IMR-90 (cell line): ENCODE measurements around the gene OR2K2. TPM values are rescaled to one million over a fixed set of nuclear protein-coding genes. Genes with fewer than 3 reads are reported as not detected.

Experiments used
- ATAC-seq: fragments of 200-7000 bp; cut with Tn5 transposase; 2 replicates; pipeline ENCODE4 v1.9.1; 2020; ENCODE audit warnings: low read depth, mild to moderate bottlenecking, moderate library complexity
- BruUV-seq: library from RNA; stranded (reverse); fragments of 400-500 nt; replicated peaks from 2 replicates; lab custom pipeline; 2021; lab: Mats Ljungman, UMichigan
- CTCF ChIA-PET: fragments of 300-600 bp; formaldehyde crosslinking; extraction: SDS; loops from one replicate; lab custom pipeline; 2021; ENCODE audit warnings: antibody characterized with exemption; lab: Yijun Ruan, JAX
- POLR2A ChIA-PET: fragments of 300-600 bp; sonication (Branson Sonifier 250); formaldehyde crosslinking; loops from one replicate; lab custom pipeline; 2022; ENCODE audit warnings: antibody characterized with exemption; ENCODE audit not compliant: unreplicated experiment; lab: Charles Lee
- DNase-seq: peaks from one replicate; pipeline ENCODE4 v3.0.0; 2013
- H2AFZ ChIP-seq: replicated peaks from 2 replicates; pipeline ENCODE3; 2013; ENCODE audit warnings: low read length, mild to moderate bottlenecking; ENCODE audit not compliant: poor library complexity
- H2AK5ac ChIP-seq: 2 replicates; pipeline ENCODE4 v1.6.1; 2013; ENCODE audit warnings: low read depth, low read length, inconsistent platforms
- H2AK9ac ChIP-seq: replicated peaks from 2 replicates; pipeline ENCODE3; 2013; ENCODE audit warnings: mild to moderate bottlenecking, low read depth, low read length, moderate library complexity; ENCODE audit not compliant: poor library complexity
- H2BK120ac ChIP-seq: 2 replicates; pipeline ENCODE4 v1.6.1; 2013; ENCODE audit warnings: low read depth, low read length, inconsistent platforms
- H2BK15ac ChIP-seq: 3 replicates; pipeline ENCODE4 v1.6.1; 2013; ENCODE audit warnings: low read depth, low read length, inconsistent platforms
- H2BK20ac ChIP-seq: 2 replicates; pipeline ENCODE4 v1.6.1; 2013; ENCODE audit warnings: low read depth, mild to moderate bottlenecking, inconsistent platforms, low read length, moderate library complexity
- H2BK5ac ChIP-seq: 2 replicates; pipeline ENCODE4 v1.6.1; 2013; ENCODE audit warnings: mild to moderate bottlenecking, low read depth, low read length, inconsistent platforms; ENCODE audit not compliant: poor library complexity, severe bottlenecking
- H3K14ac ChIP-seq: replicated peaks from 2 replicates; pipeline ENCODE4 v1.6.1; 2013; ENCODE audit warnings: low read depth, low read length, inconsistent platforms
- H3K18ac ChIP-seq: 2 replicates; pipeline ENCODE4 v1.6.1; 2013; ENCODE audit warnings: low read depth, low read length, control low read depth
- H3K23ac ChIP-seq: 2 replicates; pipeline ENCODE4 v1.6.1; 2013; ENCODE audit warnings: low read depth, low read length, inconsistent platforms
- H3K27ac ChIP-seq: 2 replicates; pipeline ENCODE4 v1.5.1; 2013; ENCODE audit warnings: mild to moderate bottlenecking, control low read depth, low read length; ENCODE audit not compliant: insufficient read depth
- H3K27me3 ChIP-seq: 2 replicates; pipeline ENCODE4 v1.6.1; 2013; ENCODE audit warnings: low read length; ENCODE audit not compliant: control insufficient read depth, insufficient read depth
- H3K36me3 ChIP-seq: 2 replicates; pipeline ENCODE4 v1.6.1; 2013; ENCODE audit warnings: low read length, mixed read lengths; ENCODE audit not compliant: control insufficient read depth, insufficient read depth
- H3K4ac ChIP-seq: 2 replicates; pipeline ENCODE4 v1.6.1; 2013; ENCODE audit warnings: low read depth, low read length, inconsistent platforms
- H3K4me1 ChIP-seq: 2 replicates; pipeline ENCODE4 v1.6.1; 2013; ENCODE audit warnings: low read length, mixed read lengths; ENCODE audit not compliant: control insufficient read depth, insufficient read depth
- H3K4me2 ChIP-seq: 2 replicates; pipeline ENCODE4 v1.6.1; 2013; ENCODE audit warnings: low read depth, mild to moderate bottlenecking, control low read depth, low read length, moderate library complexity
- H3K4me3 ChIP-seq: 2 replicates; pipeline ENCODE4 v1.5.1; 2013; ENCODE audit warnings: low read depth, mild to moderate bottlenecking, control low read depth, low read length, moderate library complexity; ENCODE audit not compliant: insufficient read depth
- H3K56ac ChIP-seq: 2 replicates; pipeline ENCODE4 v1.6.1; 2013; ENCODE audit warnings: low read length, inconsistent platforms; ENCODE audit not compliant: insufficient read depth; ENCODE audit errors: extremely low read depth
- H3K79me1 ChIP-seq, 2 experiments: 2 replicates each; pipeline ENCODE4 v1.6.1; 2013; ENCODE audit warnings: low read length in 2 of 2, inconsistent platforms in 1 of 2, low read depth in 1 of 2
- H3K9ac ChIP-seq: 2 replicates; pipeline ENCODE4 v1.6.1; 2013; ENCODE audit warnings: low read depth, low read length, control low read depth
- H3K9me1 ChIP-seq: 2 replicates; pipeline ENCODE4 v1.6.1; 2013; ENCODE audit warnings: low read length, inconsistent platforms; ENCODE audit not compliant: insufficient read depth
- H3K9me3 ChIP-seq: 2 replicates; pipeline ENCODE4 v1.6.1; 2013; ENCODE audit warnings: low read length; ENCODE audit not compliant: control insufficient read depth, insufficient read depth
- H4K20me1 ChIP-seq: 2 replicates; pipeline ENCODE4 v1.6.1; 2013; ENCODE audit warnings: low read length, inconsistent platforms; ENCODE audit not compliant: insufficient read depth
- H4K5ac ChIP-seq: 2 replicates; pipeline ENCODE4 v1.6.1; 2013; ENCODE audit warnings: mild to moderate bottlenecking, low read depth, low read length, control low read depth
- H4K8ac ChIP-seq, 2 experiments: 2 replicates each; pipeline ENCODE4 v1.6.1; 2013; ENCODE audit warnings: low read depth in 2 of 2, low read length in 2 of 2, control low read depth in 1 of 2, inconsistent platforms in 1 of 2
- H4K91ac ChIP-seq: 2 replicates; pipeline ENCODE4 v1.6.1; 2013; ENCODE audit warnings: low read depth, low read length, inconsistent platforms; ENCODE audit not compliant: insufficient read depth
- BHLHE40 ChIP-seq: fragments of 150-350 bp; IDR thresholded peaks from 2 replicates; pipeline ENCODE4 v1.6.1; 2016; ENCODE audit warnings: mild to moderate bottlenecking, low read depth, low read length
- CEBPB ChIP-seq: IDR thresholded peaks from 2 replicates; pipeline ENCODE4 v1.6.1; 2012; ENCODE audit warnings: low read depth, low read length, improper control_type of control experiment
- FOS ChIP-seq: fragments of 150-350 bp; IDR thresholded peaks from 2 replicates; pipeline ENCODE4 v1.6.1; 2016; ENCODE audit warnings: low read depth, low read length
- RAD21 ChIP-seq: IDR thresholded peaks from 2 replicates; pipeline ENCODE4 v1.6.1; 2012; ENCODE audit warnings: low read length, improper control_type of control experiment
- RFX5 ChIP-seq: IDR thresholded peaks from 2 replicates; pipeline ENCODE4 v1.8.0; 2012; ENCODE audit warnings: low read depth, mild to moderate bottlenecking, low read length, moderate library complexity
- WGBS, 2 experiments: methylation state at CpG; one replicate each; pipeline versions ENCODE4 v1.1.5 to v1.1.7; 2013; ENCODE audit warnings: missing lambda C conversion rate in 2 of 2; ENCODE audit not compliant: insufficient read length in 1 of 2; ENCODE audit errors: extremely low coverage in 2 of 2; 5-methylcytosine and 5-hydroxymethylcytosine counted together
- dilution Hi-C: fragments of 300-500 bp; cut with HindIII; formaldehyde crosslinking; loops from one replicate; pipeline ENCODE4 v1.14.3; 2018; ENCODE audit warnings: low sequenced_read_pairs; ENCODE audit not compliant: unreplicated experiment
- in situ Hi-C: fragments of 300-500 bp; cut with MboI; formaldehyde crosslinking; loops from 3 replicates; pipeline ENCODE4 v1.14.3; 2019; ENCODE audit warnings: low sequenced_read_pairs, inconsistent platforms, mixed read lengths
- intact Hi-C: fragments of 100-400 bp; cut with micrococcal nuclease; formaldehyde crosslinking; loops from 2 replicates; pipeline ENCODE4 v1.10.0; 2022
- polyA plus RNA-seq, 3 experiments: library from polyadenylated mRNA; depleted of rRNA; stranded (reverse); fragments of >200 nt; gene quantifications; 2 replicates each; pipeline ENCODE4 v1.2.3, GENCODE V29; 2012; ENCODE audit warnings: low replicate concordance in 1 of 3
- total RNA-seq: library from RNA; depleted of rRNA; stranded (reverse); fragments of >200 nt; gene quantifications from 2 replicates; pipeline ENCODE4 v1.2.3, GENCODE V29; 2012

The OR2K2 gene
- total and polyA plus RNA-seq, 2 of the 4 experiments (the other 2 are of a cell fraction), result not detected

GRCh38 chr9:111356481-111357244, 26.6 kb upstream of the OR2K2 start:
- no TSS peak for BruUV-seq
- H2BK15ac ChIP-seq, result peak overlapping the region; percentile 88; the same call in 1 of the 3 replicates
- H3K14ac ChIP-seq, result peak overlapping the region; percentile 88
- peak overlapping the region; percentile 89 for H3K4ac ChIP-seq
- peak overlapping the region; percentile 90 for H2BK120ac ChIP-seq
- H2AFZ ChIP-seq, result peak overlapping the region; percentile 74
- no peaks in the 10 kb centered on the region for H4K20me1 ChIP-seq
- peak overlapping the region; percentile 92 for H3K4me2 ChIP-seq
- DNase-seq (peak; percentile 94), ATAC-seq (peak; percentile 89)
- peak overlapping the region; percentile 44 for H3K4me3 ChIP-seq
- peaks cover 2% of the 10 kb centered on the region; the same call in 1 of the 2 replicates for H3K36me3 ChIP-seq
- no CpG with 5 or more reads among the region's 11 CpGs for WGBS, 2 experiments
- peak overlapping the region; percentile 71; the same call in 1 of the 2 replicates for H4K91ac ChIP-seq
- peak overlapping the region; percentile 39; the same call in 1 of the 2 replicates for H3K9ac ChIP-seq
- peak overlapping the region; percentile 60; the same call in 1 of the 2 replicates for H3K56ac ChIP-seq
- ChIA-PET POLR2A (interaction anchor here (0.6 to 0.7 kb wide), 4 partner anchors 31 to 404 kb away, joined by 3 to 13 read pairs (median 9); no protein-coding TSS in a partner anchor), CTCF (interaction anchor here (0.6 kb wide), 2 partner anchors 26 to 1313 kb away, joined by 3 read pairs; no protein-coding TSS in a partner anchor)
- dilution Hi-C loops (no loop called here), in situ Hi-C loops (no loop called here), intact Hi-C loops (no loop called here)
- no peak overlapping the region for H2AK5ac ChIP-seq
- H3K4me1 ChIP-seq, result peaks cover 4% of the 10 kb centered on the region; the same call in 1 of the 2 replicates
- peak overlapping the region in 1 of 2 experiments; percentile 91; a peak in 2 of 4 replicates for H4K8ac ChIP-seq
- H3K9me1 ChIP-seq, result no peaks in the 10 kb centered on the region; the same call in 1 of the 2 replicates
- peak overlapping the region; percentile 65 for H2AK9ac ChIP-seq
- H4K5ac ChIP-seq, result peak overlapping the region; percentile 85
- H3K18ac ChIP-seq, result peak overlapping the region; percentile 95
- no peaks in the 10 kb centered on the region for H3K9me3 ChIP-seq
- H2BK20ac ChIP-seq, result peak overlapping the region; percentile 94
- H3K79me1 ChIP-seq, result peaks cover 0 to 3% of the 10 kb centered on the region in 2 experiments; a peak in 1 of 4 replicates
- peak overlapping the region; percentile 92 for H2BK5ac ChIP-seq
- no peaks in the 10 kb centered on the region for H3K27me3 ChIP-seq
- no peak for TF ChIP-seq CEBPB
- no peak for TF ChIP-seq BHLHE40
- no peak for TF ChIP-seq RAD21
- peak; percentile 67; the same call in 1 of the 2 replicates for TF ChIP-seq FOS
- no peak for TF ChIP-seq RFX5
- H3K27ac ChIP-seq, result peak overlapping the region; percentile 88
- H3K23ac ChIP-seq, result peak overlapping the region; percentile 94
